22Rv1 (cell line): ENCODE results near the gene ZBTB33.

Experiments
- CTCF ChIP-seq: fragments of 450-650 bp; IDR thresholded peaks from 2 replicates; pipeline ENCODE4 v1.5.1; 2017; ENCODE audit warnings: mild to moderate bottlenecking
- ZFX ChIP-seq: fragments of 450-650 bp; IDR thresholded peaks from 2 replicates; pipeline ENCODE4 v1.6.1; 2017; ENCODE audit warnings: antibody characterized with exemption, borderline replicate concordance

- TF ChIP-seq CTCF (no peak), ZFX (no peak)
Observed at GRCh38 chrX:120242813-120243212, 7.8 kb upstream of the ZBTB33 start.
